HG02885 (cell line): ENCODE results near the gene ADGRD1.

ENCODE experiments used
- ATAC-seq: cut with Tn5 transposase; IDR thresholded peaks from one replicate; pipeline ENCODE4 v1.9.1; 2021; ENCODE audit warnings: mild to moderate bottlenecking; ENCODE audit not compliant: unreplicated experiment, poor library complexity

The ADGRD1 gene

GRCh38 chr12:131084341-131085011 lies 130.8 kb downstream of the ADGRD1 start:
- no peak for ATAC-seq

- no peak for ATAC-seq
These were observed 131.6 kb downstream of the ADGRD1 start for GRCh38 chr12:131085125-131085815.

- no peak for ATAC-seq
These were observed 132.3 kb downstream of the ADGRD1 start for GRCh38 chr12:131085816-131086591.

GRCh38 chr12:131087302-131087818 lies 133.7 kb downstream of the ADGRD1 start:
- no peak for ATAC-seq

GRCh38 chr12:131087991-131088700 lies 134.4 kb downstream of the ADGRD1 start:
- no peak for ATAC-seq

- ATAC-seq: no peak
These were observed 135.2 kb downstream of the ADGRD1 start for GRCh38 chr12:131088701-131089530.

- ATAC-seq: no peak
These were observed 136.0 kb downstream of the ADGRD1 start for GRCh38 chr12:131089531-131090273.

GRCh38 chr12:131090274-131091210 lies 136.8 kb downstream of the ADGRD1 start:
- no peak for ATAC-seq

GRCh38 chr12:131091413-131091975 lies 137.8 kb downstream of the ADGRD1 start:
- peak; percentile 35 for ATAC-seq

GRCh38 chr12:131091976-131092691 lies 138.4 kb downstream of the ADGRD1 start:
- ATAC-seq: peak; percentile 16

GRCh38 chr12:131092901-131093603 lies 139.3 kb downstream of the ADGRD1 start:
- ATAC-seq: peak; percentile 61

- ATAC-seq: no peak
These were observed 139.9 kb downstream of the ADGRD1 start for GRCh38 chr12:131093604-131093955.

- no peak for ATAC-seq
These were observed 140.5 kb downstream of the ADGRD1 start for GRCh38 chr12:131093971-131094830.

GRCh38 chr12:131094831-131095805 lies 141.4 kb downstream of the ADGRD1 start:
- no peak for ATAC-seq
